Measurements from ENCODE around the gene MMEL1. TPM values are rescaled to one million over a fixed set of nuclear protein-coding genes. Genes with fewer than 3 reads are reported as not detected.

MMEL1 gene
- total RNA-seq, 4 donors from 2014 or later, result 2.2 to 2.6 TPM; not detected in 2

GRCh38 chr1:2564006-2564814 lies 68.6 kb downstream of the MMEL1 start:
- peaks cover 5% of the 10 kb centered on the region for H3K27me3 ChIP-seq
- H3K27ac ChIP-seq, result no peak overlapping the region
- H3K4me3 ChIP-seq, result no peak overlapping the region
- no peak for TF ChIP-seq POLR2A (IDR thresholded peaks at IDR 0.05)
- TF ChIP-seq CTCF (IDR thresholded peaks at IDR 0.05), result no peak
- no peak for TF ChIP-seq POLR2AphosphoS5 (IDR thresholded peaks at IDR 0.05)
- no peak for TF ChIP-seq EP300 (IDR thresholded peaks at IDR 0.05)
- peaks cover 40% of the 10 kb centered on the region for H3K36me3 ChIP-seq
- WGBS, result 87% methylated on average over 9 of the region's 20 CpGs
- H3K9me3 ChIP-seq, result no peaks in the 10 kb centered on the region
- no peaks in the 10 kb centered on the region for H3K4me1 ChIP-seq
- DNase-seq (ENCODE audit: low spot score in 2 of 2), result no peak

- peaks cover 5% of the 10 kb centered on the region for H3K27me3 ChIP-seq
- WGBS, result 100% methylated on average over 1 of the region's 18 CpGs
- TF ChIP-seq POLR2AphosphoS5 (IDR thresholded peaks at IDR 0.05), result no peak
- TF ChIP-seq EP300 (IDR thresholded peaks at IDR 0.05), result no peak
- TF ChIP-seq POLR2A (IDR thresholded peaks at IDR 0.05), result no peak
- no peak for TF ChIP-seq CTCF (IDR thresholded peaks at IDR 0.05)
- H3K9me3 ChIP-seq, result no peaks in the 10 kb centered on the region
- H3K4me3 ChIP-seq, result no peak overlapping the region
- H3K36me3 ChIP-seq, result peaks cover 50% of the 10 kb centered on the region
- DNase-seq (ENCODE audit: low spot score in 2 of 2), result no peak
- peaks cover 7% of the 10 kb centered on the region for H3K4me1 ChIP-seq
- no peak overlapping the region for H3K27ac ChIP-seq
These were observed 69.6 kb downstream of the MMEL1 start for GRCh38 chr1:2563205-2563604.

- no peak for DNase-seq (ENCODE audit: low spot score in 2 of 2)
- Histone ChIP-seq H3K9me3 (no peaks in the 10 kb centered on the region), H3K4me1 (peaks cover 17% of the 10 kb centered on the region), H3K36me3 (peaks cover 50% of the 10 kb centered on the region), H3K27ac (no peak overlapping the region), H3K4me3 (no peak overlapping the region), H3K27me3 (peaks cover 3% of the 10 kb centered on the region)
- no peak for TF ChIP-seq POLR2AphosphoS5 (IDR thresholded peaks at IDR 0.05)
- TF ChIP-seq EP300 (IDR thresholded peaks at IDR 0.05), result no peak
- no peak for TF ChIP-seq POLR2A (IDR thresholded peaks at IDR 0.05)
- peak in 1 of 2 donors; percentile 35 for TF ChIP-seq CTCF (IDR thresholded peaks at IDR 0.05)
- 88% methylated on average over 11 of the region's 24 CpGs for WGBS
These were observed 70.6 kb downstream of the MMEL1 start for GRCh38 chr1:2561898-2562895.

GRCh38 chr1:2561446-2561845 lies 71.4 kb downstream of the MMEL1 start:
- DNase-seq (ENCODE audit: low spot score in 2 of 2), result no peak
- Histone ChIP-seq H3K4me1 (peaks cover 23% of the 10 kb centered on the region), H3K27ac (no peak overlapping the region), H3K9me3 (no peaks in the 10 kb centered on the region), H3K36me3 (peaks cover 50% of the 10 kb centered on the region), H3K4me3 (no peak overlapping the region), H3K27me3 (no peaks in the 10 kb centered on the region)
- TF ChIP-seq CTCF (IDR thresholded peaks at IDR 0.05) (no peak), EP300 (IDR thresholded peaks at IDR 0.05) (no peak), POLR2A (IDR thresholded peaks at IDR 0.05) (no peak), POLR2AphosphoS5 (IDR thresholded peaks at IDR 0.05) (no peak)
- WGBS, result 80% methylated on average over 11 of the region's 11 CpGs

Measured in suprapubic skin (tissue), 4 donors.